BJ (cell line): ENCODE data around the gene SPRY4. TPM values are rescaled to one million over a fixed set of nuclear protein-coding genes. Genes with fewer than 3 reads are reported as not detected.
"Not testable (repeated sequence)": the region's sequence is repeated elsewhere in the genome, so short reads cannot be mapped to it uniquely, and the experiment has no call there.

Experiments
- CTCF ChIA-PET: fragments of 350-600 bp; formaldehyde crosslinking; extraction: SDS; loops from one replicate; lab custom pipeline; 2021; ENCODE audit warnings: antibody characterized with exemption, inconsistent platforms; lab: Yijun Ruan, JAX
- POLR2A ChIA-PET: fragments of 300-600 bp; sonication (Branson Sonifier 250); formaldehyde crosslinking; extraction: SDS; loops from one replicate; lab custom pipeline; 2021; ENCODE audit warnings: antibody characterized with exemption; lab: Charles Lee
- DNase-seq: peaks from one replicate; pipeline ENCODE4 v3.0.0-alpha.2; 2011; ENCODE audit warnings: low read depth
- H3K27me3 ChIP-seq: 2 replicates; pipeline ENCODE4 v1.6.0; 2011; ENCODE audit warnings: low read length; ENCODE audit not compliant: control insufficient read depth, insufficient read depth
- H3K36me3 ChIP-seq: 2 replicates; pipeline ENCODE4 v1.5.1; 2011; ENCODE audit warnings: low read length; ENCODE audit not compliant: control insufficient read depth, insufficient read depth
- H3K4me3 ChIP-seq: 2 replicates; pipeline ENCODE4 v1.5.1; 2011; ENCODE audit warnings: low read depth, mild to moderate bottlenecking, control low read depth, low read length
- CTCF ChIP-seq: IDR thresholded peaks from 2 replicates; pipeline ENCODE4 v1.5.1; 2011; ENCODE audit warnings: low read depth, mild to moderate bottlenecking, control low read depth, inconsistent platforms, low read length, moderate library complexity; ENCODE audit not compliant: insufficient read depth
- polyA plus RNA-seq: library from polyadenylated mRNA; depleted of rRNA; stranded (reverse); fragments of >200 nt; gene quantifications from 2 replicates; pipeline ENCODE4 v1.2.3, GENCODE V29; 2011

Gene SPRY4
- polyA plus RNA-seq, 1 experiment = 13.0 TPM

DNA sequence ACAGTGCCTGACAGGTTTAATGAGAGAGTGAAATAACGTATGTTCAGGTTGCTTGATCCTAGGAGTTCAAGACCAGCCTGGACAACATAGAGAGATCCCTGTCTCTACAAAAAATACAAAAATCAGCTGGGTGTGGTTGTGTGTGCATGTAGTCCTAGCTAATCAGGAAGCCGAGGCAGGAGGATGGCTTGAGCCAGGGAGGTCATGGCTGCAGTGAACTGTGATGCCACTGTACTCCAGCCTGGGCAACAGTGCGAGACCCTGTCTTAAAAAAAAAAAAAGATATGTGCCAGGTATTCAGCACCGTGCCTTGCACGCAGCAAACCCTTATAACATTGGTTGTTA, 38.8 kb upstream of the SPRY4 start:
- no peak overlapping the region for H3K4me3 ChIP-seq
- H3K27me3 ChIP-seq = no peaks in the 10 kb centered on the region
- CTCF ChIA-PET = no interaction called here
- POLR2A ChIA-PET = interaction anchor here (0.6 kb wide), 1 partner anchor 48 kb away, joined by 14 read pairs; no protein-coding TSS in a partner anchor
- no peaks in the 10 kb centered on the region; the same call in 1 of the 2 replicates for H3K36me3 ChIP-seq
- no peak for DNase-seq
- TF ChIP-seq CTCF = no peak

GRCh38 chr5:142362193-142362592, 37.4 kb upstream of the SPRY4 start:
- POLR2A ChIA-PET, H3K36me3 ChIP-seq, H3K4me3 ChIP-seq, DNase-seq, H3K27me3 ChIP-seq: not testable (repeated sequence)
- CTCF ChIA-PET = interaction anchor here (1.0 kb wide), 1 partner anchor 188 kb away, joined by 4 read pairs; no protein-coding TSS in a partner anchor

DNA sequence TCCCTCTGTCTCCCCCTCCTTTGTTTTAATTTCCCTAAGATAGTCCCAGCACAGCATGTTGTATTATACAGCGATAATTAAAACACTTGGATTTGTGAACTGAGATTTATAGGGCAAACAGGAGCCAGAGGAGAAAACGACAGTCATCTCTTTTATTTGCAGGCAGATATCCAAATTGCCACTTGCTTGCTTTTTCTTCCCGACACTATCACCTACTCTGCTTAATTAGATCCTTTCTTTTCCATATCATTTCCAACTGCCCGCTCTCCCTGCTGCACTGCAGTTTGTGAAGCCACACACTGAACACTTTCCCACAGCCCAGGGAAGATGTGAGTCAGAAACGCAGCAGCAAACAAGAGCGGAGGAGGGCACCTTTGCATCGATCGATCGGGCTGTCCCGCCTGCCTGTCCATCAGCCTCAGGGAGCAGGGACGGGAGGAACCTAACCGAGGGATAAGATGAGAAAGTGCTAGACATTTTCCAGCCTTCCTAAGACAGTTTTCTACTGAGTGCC, 35.8 kb upstream of the SPRY4 start:
- Histone ChIP-seq H3K27me3 (no peaks in the 10 kb centered on the region), H3K36me3 (no peaks in the 10 kb centered on the region; the same call in 1 of the 2 replicates), H3K4me3 (no peak overlapping the region)
- ChIA-PET POLR2A (no interaction called here), CTCF (no interaction called here)
- no peak for TF ChIP-seq CTCF
- DNase-seq = no peak

- no peak for DNase-seq
- ChIA-PET CTCF (interaction anchor here (1.2 kb wide), 1 partner anchor 189 kb away, joined by 5 read pairs; no protein-coding TSS in a partner anchor), POLR2A (no interaction called here)
- Histone ChIP-seq H3K27me3 (no peaks in the 10 kb centered on the region), H3K36me3 (no peaks in the 10 kb centered on the region; the same call in 1 of the 2 replicates), H3K4me3 (no peak overlapping the region)
- TF ChIP-seq CTCF = no peak
These were observed 35.3 kb upstream of the SPRY4 start for GRCh38 chr5:142360051-142360498.

DNA sequence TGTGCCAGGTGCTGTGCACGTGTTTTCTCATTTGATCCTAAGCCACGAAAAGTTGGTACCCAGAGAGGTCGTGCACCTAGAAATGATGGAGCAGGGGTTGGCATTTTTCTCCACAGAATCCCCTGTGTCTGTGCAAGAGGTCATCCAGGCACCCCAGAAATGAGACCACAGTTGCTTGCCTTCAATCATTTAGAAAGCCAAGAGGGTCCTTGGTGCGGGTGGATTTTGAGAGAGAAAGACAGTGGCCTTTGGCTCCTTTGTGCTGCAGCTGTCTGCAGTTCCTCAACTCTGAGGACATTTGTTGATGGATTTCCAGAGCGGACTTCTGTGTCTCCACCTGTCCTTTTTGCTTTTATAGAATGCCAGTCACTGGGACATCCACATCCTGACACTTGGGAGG, 33.8 kb upstream of the SPRY4 start:
- H3K4me3 ChIP-seq = no peak overlapping the region
- ChIA-PET CTCF (no interaction called here), POLR2A (interaction anchor here (0.6 kb wide), 1 partner anchor 134 kb away, joined by 3 read pairs; no protein-coding TSS in a partner anchor)
- no peak for DNase-seq
- H3K27me3 ChIP-seq = no peaks in the 10 kb centered on the region
- TF ChIP-seq CTCF = no peak
- no peaks in the 10 kb centered on the region for H3K36me3 ChIP-seq

DNA sequence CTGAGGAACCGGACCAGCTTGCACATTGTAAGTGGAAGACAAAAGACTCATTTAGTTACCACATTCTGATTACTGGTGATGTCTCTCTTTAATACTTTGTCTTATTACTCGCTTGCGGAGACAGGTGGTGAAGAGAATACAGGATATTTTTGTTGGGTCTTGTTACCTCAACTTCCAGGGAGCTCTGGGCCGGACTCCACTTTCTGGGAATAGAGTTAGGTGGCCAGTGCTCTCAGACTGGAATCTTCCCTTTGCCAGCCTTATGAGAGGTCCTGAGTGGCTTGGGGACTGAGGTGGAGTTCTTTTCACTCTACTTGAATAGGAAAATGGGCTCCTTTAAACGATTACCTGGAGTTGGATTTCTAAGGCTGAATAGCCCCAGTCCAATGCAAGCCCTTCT, 33.3 kb upstream of the SPRY4 start:
- no peak for DNase-seq
- Histone ChIP-seq H3K27me3 (no peaks in the 10 kb centered on the region), H3K4me3 (no peak overlapping the region), H3K36me3 (no peaks in the 10 kb centered on the region)
- POLR2A ChIA-PET = interaction anchor here (0.6 kb wide), 1 partner anchor 135 kb away, joined by 3 read pairs; no protein-coding TSS in a partner anchor
- TF ChIP-seq CTCF = no peak
- CTCF ChIA-PET = interaction anchor here (1.4 kb wide), 1 partner anchor 191 kb away, joined by 5 read pairs; no protein-coding TSS in a partner anchor
